CD4-positive, alpha-beta T cell treated with Interleukin-2 at 100 ng/mL for 4 hours (primary cell): ENCODE results near the gene GATD1.

Source experiments
- DNase-seq: peaks from one replicate; pipeline ENCODE4 v3.0.0-alpha.2; 2020; ENCODE audit warnings: low spot score

Gene GATD1

GRCh38 chr11:778976-779954, 2.0 kb upstream of the GATD1 start:
- no peak for DNase-seq

- DNase-seq = no peak
Measured at GRCh38 chr11:776561-777287, 563 bp downstream of the GATD1 start.

- DNase-seq = no peak
Measured at GRCh38 chr11:776263-776560, 1.1 kb downstream of the GATD1 start.

GRCh38 chr11:774873-775592, 2.3 kb downstream of the GATD1 start:
- no peak for DNase-seq

DNA sequence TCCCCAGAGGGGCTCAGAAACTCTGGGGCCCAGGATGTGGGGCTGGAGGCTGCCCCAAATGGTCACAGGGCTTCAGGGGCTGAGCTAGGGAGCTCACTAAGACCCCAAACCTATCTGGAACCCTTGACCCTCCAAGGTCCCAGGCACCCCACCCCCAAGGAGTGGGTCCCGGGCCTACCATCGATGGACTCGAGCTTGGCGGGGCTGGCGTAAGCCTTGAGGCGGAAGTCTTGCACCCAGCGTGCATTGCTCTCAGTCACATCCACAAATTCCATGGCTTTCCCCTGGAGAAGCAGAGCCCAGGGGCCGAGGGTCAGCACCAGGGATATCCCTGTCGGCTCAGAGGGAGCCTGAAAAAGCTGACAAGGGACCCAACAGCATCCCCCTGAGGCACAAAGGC, 3.5 kb downstream of the GATD1 start:
- no peak for DNase-seq

DNA sequence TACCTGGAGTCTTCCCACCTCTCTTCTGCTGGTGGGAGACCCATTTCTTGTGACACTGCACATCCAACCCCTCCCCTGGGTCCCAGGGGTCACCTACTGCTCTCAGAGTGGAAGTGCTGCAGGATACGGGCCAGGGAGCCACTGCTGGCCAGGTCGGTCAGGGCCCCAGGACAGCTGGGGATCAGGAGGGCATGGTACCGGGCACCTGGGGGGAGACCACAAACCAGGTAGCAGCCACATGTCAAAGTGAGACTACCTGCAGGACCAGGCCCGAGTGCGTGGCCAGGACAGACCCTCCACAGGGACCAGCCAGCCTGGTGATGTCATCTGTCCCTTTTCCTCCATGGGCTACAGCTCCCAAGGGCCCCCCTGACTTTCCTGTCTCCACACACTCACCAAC, 3.9 kb downstream of the GATD1 start:
- no peak for DNase-seq

DNA sequence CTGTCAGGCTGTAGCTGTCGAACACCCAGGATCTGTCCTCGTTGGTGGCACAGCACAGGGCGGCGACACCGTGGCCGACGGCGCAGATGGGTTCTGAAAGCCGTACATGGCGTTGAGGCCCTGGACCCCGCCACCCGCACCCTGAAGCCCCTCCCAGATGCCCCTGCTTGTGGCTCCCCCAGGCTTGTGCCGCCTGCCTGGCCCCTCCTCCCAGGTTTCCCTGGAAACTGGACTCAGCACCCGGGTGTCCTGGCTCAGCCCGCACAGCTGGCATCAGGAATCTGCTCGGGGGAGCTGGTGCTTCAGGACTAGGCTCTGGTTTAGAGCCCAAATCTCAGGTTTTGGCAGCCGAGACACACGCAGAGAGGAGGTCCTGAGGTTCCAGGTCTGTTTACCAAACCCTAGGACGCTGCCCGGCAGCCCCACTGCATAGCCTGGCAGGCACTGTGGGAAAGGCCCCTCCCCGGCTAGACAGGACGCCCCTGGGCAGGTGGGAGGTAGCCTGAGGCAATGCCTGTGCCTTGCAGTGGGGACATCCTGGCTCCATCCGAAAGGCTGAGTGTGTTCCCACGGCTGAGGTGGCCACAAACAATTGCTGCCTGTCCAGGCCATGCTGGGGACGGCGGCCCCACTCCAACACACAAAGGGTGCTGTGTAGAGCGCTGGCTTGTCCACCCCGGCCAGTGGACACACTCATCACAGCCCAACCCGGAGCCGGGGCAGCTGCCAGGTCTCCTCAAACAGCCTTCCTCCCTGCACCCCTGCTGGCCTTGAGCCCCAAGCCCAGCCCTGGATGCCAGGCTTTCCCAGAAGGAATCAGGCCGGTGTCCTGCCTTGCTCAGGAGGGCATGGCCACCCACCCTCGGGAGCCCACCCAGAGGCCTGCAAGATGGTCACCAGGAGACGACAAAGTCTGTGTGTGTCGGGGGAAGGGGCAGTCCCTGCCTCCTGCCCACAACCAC, 4.6 kb downstream of the GATD1 start:
- DNase-seq = no peak

DNA sequence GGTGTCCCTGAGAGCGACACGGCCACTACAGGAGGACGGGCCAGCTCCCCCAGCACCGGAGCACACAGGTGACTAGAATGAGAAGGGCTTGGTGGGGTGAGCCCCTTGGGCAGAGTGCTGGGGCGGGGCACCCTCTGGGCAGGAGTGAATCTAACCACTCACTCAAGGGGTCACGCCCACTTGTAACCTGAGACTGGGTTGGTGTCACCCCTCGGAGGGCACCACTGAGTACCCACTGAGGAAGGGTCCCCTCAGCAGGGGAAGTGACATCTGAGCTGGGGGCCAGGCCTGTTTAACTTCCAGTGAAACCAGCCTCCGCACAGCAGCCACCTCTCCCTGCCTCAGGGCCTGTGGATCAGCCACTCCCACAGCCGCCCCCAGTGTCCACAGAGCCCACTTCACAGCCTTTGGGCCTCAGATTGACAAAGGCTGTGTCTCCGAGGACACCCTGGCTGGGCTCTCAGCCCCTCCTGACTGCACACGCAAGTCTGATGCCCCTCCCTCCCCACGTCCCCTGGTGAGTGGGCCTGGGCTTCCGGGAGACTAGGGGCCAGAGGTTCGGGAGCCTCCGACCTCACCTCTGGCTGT, 5.6 kb downstream of the GATD1 start:
- DNase-seq = no peak

- no peak for DNase-seq
Measured at GRCh38 chr11:770642-771616, 6.4 kb downstream of the GATD1 start.

- DNase-seq = no peak
Measured at GRCh38 chr11:769887-770641, 7.2 kb downstream of the GATD1 start.

GRCh38 chr11:767238-767637, 10.0 kb downstream of the GATD1 start:
- DNase-seq = no peak

DNA sequence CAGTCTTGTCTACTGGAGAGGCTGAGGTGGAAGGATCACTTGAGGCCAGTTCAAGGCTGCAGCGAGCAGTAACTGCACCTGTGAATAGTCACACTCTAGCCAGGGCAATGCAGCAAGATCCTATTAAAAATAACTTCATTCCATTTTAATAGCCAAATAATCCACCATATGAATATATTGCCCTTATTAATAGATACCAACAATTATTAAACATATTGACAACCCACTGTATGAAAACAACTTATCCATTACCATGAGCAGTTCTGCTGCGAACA, 10.4 kb downstream of the GATD1 start:
- no peak for DNase-seq

GRCh38 chr11:766106-766935, 11.0 kb downstream of the GATD1 start:
- no peak for DNase-seq

- no peak for DNase-seq
Measured at GRCh38 chr11:765802-766091, 11.5 kb downstream of the GATD1 start.

- DNase-seq = peak; percentile 70
Measured at GRCh38 chr11:765025-765801, 12.1 kb downstream of the GATD1 start.

- no peak for DNase-seq
Measured at GRCh38 chr11:764322-765024, 12.8 kb downstream of the GATD1 start.

- no peak for DNase-seq
Measured at GRCh38 chr11:763549-764321, 13.6 kb downstream of the GATD1 start.
